H54 (cell line): Measurements from ENCODE around the gene NOTUM.

Experiments used
- DNase-seq: peaks from one replicate; pipeline ENCODE4 v3.0.0; 2011; ENCODE audit warnings: low spot score, mixed read lengths; ENCODE audit not compliant: insufficient read length
- FAIRE-seq: peaks from 3 replicates; lab custom pipeline; 2011; peaks lifted over from hg19 to GRCh38; lab: Jason Lieb, UNC
- POLR2A ChIP-seq: IDR thresholded peaks from 2 replicates; pipeline ENCODE4 v1.6.1; 2011; ENCODE audit warnings: low read depth, mild to moderate bottlenecking, low read length

The NOTUM gene

DNA sequence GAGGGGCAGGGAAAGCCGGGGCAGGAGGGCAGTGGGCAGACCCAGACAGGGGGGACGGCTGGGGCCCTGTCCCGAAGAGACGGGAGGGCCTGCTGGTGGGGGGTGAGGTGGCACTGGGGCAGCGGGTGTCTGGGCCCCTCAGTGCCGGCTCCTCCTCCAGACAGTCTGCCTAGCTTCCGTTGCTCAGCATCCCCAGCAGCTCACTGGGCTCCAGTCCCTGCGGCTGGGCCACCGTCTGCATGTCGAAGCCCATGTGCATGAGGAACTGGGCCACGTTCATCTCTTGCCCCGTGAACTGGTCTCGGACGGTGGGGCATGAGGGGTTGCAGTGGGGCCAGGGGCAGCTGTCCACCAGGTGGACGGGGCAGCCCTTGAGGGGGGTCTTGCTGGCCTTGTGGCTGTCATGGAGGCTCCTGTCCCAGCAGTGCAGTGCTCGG is 8.2 kb downstream of the NOTUM start:
- no peak for TF ChIP-seq POLR2A
- FAIRE-seq (no peak), DNase-seq (no peak)

DNA sequence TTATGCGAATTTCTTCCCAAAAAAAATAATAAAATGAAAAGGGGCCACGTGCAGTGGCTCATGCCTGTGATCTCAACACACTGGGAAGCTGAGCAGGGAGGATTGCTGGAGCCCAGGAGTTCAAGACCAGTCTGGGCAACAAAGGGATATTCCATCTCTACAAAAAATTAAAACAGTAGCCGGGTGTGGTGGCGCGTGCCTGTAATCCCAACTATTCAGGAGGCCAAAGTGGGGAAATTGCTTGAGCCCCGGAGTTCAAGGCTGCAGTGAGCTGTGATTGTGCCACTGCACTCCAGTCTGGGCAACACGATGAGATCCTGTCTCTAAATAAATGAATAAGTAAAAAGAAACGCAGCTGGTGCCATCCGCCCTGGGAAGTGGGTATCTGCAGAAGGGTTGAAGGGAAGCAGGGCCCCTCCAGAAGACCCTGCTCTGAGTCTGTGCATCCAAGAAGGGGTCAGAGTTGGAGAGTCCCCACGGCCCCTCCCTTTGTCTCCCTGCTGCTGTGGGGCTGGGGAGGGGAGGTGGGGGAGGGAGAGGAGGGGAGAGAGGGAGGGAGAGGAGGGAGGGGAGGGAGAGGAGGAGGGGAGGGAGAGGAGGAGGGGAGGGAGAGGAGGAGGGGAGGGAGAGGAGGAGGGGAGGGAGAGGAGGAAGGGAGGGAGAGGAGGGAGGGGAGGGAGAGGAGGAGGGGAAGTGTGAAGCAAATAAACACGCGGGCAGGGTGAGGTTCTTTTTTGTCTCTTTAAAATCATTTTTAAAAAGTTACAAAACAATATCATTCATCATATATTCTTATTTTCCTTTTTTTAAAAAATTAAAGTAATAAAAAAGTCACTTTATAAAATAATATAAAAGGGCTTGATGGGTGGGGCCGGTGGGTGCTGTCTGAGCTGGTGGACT is 9.0 kb downstream of the NOTUM start:
- no peak for DNase-seq
- FAIRE-seq, result no peak
- no peak for TF ChIP-seq POLR2A

DNA sequence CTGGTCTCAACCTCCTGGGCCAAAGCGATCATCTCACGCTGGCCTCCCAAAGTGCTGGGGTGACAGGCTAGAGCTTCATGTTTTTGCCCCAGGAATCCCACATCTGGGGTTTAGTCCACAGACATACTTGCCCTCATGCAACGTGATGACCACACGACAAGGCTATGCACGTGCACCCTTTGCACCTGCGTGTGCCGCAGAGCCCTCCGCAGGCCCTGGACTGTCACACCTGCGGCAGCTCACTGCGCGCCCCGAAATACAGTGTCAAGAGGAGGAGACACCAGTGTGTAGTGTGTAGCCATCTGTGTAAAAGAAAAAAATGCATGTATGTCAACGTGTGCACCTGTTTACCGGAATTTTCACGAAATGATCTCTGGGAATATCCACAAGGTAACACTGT is 10.5 kb downstream of the NOTUM start:
- DNase-seq, result no peak

DNA sequence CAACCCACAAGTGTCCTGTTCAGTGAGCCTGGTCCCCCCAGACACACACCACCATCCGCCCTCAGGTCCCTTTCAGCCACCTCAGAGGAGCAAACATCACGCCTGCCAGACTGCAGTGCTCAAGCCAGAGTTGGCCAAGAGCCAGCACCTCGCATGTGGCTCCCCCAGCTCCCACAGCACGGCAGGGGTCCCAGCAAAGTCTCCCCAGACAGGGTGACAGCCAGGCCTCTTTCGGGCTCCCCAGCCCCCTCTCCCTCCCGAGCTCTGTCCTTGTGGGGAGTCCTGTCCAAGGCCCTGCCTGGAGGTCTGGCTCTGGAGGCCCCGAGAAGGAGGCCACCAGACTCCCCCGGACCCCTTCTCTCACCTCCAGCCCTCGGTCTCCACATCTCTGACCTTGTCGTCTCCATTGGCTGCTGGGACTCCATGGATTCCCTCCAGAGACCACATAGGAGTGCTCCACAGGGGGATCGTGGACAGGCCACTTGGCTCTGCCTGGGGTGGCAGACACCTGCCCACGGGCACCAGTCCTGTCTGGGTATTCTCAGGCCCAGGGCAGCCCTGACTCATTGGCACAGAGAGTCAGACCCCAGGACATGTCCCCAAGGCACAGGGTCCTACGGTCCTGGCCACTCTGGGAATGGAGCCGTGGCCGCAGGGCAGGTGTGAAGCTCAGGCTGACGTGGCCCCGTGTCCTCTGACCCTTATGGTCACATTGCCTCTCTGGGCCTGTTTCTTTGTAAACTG is 12.2 kb downstream of the NOTUM start:
- no peak for DNase-seq
- no peak for TF ChIP-seq POLR2A
- FAIRE-seq, result no peak

More for the DNA sequence above, 10.5 kb downstream of the NOTUM start:
- no peak for FAIRE-seq
- TF ChIP-seq POLR2A, result no peak

DNA sequence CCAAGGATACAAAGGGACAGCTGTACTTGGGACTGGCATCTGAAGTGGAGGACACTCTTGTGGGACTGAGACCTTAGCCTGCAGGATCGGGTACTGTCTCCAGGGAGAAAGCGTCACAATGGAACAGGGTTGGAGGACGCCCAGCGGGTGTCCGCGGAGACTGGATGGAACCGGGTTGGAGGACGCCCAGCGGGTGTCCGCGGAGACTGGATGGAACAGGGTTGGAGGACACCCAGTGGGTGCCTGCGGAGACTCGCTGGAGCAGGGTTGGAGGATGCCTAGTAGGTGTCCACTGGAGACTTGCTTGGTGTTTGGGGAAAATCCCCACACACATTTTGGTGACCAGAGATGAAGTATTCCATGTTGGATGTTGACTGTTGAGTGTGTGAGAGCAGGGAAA is 13.8 kb downstream of the NOTUM start, which contains the start of gene MYADML2:
Gene MYADML2, minus strand, starts transcription at position 45 of the 400 bp plus-strand sequence. CDS start 5,492 bp downstream, outside the sequence.
- FAIRE-seq, result no peak
- no peak for TF ChIP-seq POLR2A
- DNase-seq, result no peak

DNA sequence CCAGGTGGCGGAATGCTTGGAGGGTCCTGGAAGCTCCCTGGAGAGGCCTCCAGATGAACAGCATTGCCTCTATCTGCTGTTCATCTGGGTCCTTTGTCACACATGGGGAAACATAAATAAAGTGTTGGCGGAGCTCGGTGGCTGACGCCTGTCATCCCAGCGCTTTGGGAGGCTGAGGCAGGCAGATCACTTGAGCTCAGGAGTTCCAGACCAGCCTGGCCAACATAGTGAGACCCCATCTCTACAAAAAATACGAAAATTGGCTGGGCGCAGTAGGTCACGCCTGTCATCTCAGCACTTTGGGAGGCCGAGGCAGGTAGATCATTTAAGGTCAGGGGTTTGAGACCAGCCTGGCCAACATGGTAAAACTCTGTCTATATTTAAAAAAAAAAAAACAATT is 16.1 kb downstream of the NOTUM start:
- FAIRE-seq (no peak), DNase-seq (no peak)
- TF ChIP-seq POLR2A, result no peak

DNA sequence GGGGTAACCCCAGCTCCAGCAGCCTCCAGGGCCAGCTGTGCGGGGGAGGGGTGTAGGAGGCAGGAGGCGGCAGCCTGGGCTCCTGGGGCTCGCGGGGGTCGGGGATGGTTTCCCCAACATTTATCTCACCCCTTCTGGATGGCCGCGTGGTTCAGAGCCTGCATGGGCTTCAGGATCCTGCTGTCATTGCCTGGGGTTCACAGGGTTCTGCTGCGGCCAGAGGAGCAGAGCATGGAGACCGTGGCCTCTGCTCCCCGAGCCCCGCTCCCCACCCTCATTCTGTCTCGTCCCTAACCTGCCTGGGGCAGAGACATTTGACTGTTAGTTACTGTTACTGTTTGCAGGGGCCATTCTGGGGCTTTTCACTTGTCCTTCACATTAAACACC is 18.8 kb downstream of the NOTUM start:
- FAIRE-seq (no peak), DNase-seq (no peak)
- no peak for TF ChIP-seq POLR2A

DNA sequence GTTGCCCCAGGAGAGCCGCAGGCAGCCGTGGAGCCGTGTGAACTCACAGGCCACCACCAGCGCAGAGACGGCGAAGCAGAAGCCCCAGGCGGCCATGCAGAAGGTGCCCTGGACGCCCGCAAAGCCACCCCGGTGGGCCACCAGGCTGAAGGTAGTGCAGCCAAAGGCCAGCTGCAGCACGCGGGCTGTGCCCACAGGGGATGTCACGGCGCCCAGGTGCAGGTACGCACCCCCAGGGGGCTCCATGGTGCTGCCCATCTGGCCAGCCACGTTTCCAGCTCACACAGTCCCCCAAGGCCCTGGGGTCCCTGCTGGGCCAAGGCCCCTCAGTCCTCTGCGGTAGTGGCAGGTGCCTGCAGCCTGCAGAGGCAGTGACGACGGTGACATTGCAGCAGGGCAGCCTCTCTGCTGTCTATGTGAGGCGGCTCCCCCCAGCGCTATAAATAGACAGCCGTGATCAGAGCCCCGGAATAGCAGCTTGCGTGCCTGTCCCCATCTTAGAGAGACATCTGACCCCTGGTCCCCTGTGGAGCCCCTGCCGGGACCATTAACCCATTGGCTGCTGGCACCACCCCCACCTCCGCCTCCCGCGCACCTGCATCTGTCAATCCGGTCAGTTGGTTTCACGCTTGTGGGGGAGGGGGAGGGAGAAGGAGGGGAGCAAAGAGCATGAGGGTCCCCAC is 19.4 kb downstream of the NOTUM start:
- FAIRE-seq (no peak), DNase-seq (no peak)
- no peak for TF ChIP-seq POLR2A

DNA sequence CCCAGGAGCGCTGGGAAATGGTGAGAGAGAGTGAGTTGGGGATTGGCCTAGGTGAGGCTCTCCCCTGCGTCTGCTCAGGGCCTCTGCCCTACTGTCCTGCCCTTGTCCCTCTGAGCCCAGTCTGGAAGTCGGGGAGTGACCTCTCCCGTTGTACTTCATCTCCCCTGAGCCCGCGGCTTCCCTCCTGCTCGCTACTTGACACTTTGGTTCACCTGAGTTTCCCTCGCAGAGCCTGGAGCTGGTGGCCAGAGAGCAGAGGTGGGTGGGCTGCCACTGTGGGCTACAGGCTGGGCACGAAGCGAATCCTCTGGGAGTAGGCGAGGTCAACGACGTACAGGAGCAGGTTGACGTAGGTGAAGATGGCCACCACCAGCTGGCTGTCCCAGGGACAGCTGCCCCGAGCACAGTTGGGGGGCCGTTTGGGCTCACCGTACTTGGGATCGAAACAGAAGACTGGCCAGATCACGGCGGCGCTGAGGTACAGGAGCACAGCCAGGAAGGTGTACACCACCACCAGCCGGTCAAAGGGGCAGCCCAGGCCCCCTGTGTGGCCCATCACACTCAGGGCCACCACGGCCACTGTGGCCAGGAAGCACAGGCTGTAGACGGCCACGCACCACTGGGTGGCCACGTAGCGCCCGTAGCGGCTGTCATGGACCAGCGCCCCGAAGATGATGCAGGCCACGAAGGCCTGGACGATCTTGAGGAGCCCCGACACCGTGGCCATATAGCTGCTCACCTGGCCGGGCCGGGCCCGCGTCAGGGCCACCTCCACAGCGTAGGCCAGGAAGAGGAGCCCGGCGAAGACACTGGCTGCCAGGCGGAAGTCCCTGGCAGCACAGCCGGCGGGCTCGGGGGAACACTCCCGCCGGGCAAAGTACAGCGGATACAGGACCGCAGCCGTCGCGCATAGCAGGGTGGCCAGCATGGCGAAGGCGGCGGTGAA is 20.2 kb downstream of the NOTUM start:
- no peak for TF ChIP-seq POLR2A
- DNase-seq, result no peak
- no peak for FAIRE-seq

DNA sequence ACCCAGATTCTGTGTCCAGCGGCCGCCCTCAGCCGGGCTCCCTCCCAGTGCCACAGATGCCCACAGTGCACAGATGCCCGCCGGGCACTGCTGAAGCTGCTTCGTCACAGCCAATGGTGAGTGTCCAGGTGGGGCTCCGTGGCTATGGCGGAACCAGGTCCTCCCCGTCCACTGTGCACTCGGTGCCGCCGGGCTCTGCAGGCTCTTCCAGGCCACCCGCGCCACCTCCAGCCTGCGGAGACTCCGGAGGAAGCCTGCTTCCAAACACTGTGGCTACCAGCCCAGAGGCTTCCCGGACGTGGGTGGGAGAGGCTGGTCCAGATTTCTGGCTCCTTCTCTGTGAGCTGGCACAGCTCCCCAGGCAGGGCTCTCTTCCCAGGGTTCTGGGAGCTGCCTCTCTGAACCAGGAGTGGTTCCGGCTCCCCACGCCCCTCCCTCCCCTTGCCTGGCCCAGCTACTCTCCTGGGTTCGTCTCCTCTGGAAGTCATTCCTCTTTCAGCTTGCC is 21.1 kb downstream of the NOTUM start:
- DNase-seq (no peak), FAIRE-seq (no peak)
- TF ChIP-seq POLR2A, result no peak

DNA sequence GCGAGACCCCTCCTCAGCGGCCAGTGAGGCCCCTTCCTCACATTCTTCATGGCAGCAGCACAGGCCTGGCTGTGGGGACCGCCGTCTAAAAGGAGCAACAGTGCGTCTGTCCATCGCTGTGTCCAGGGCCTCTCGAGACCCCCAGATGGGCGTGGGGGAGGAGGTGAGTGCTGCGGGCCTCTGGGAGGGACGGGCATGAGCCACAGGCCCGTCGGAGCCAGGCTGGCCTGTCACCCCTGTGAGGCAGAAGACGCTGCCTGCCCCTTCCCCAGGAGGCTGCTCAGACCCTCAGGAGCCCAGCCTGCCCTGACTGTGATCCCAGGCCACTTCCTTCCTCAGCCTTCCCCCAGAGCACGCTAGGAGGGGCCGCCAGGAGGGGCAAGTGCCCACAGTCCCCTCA is 21.8 kb downstream of the NOTUM start:
- FAIRE-seq (no peak), DNase-seq (no peak)
- TF ChIP-seq POLR2A, result no peak

DNA sequence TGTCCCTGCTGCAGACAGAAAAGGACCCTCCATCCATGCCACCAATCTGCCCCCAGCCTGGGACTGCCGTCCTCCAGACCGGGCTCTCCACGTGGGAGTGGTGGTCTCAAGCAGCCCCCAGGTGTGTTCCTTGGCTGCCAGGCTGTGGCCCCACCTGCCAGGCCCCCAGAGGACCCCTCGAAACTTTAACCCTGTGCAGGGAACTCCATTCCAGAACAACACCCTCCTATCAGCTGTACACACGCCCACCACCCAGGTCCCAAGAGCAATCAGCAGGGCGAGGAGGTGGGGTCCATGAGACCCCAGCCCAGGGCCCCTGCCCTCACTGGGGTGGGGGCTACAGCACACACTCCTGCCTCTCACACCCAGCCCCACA is 25.3 kb downstream of the NOTUM start:
- FAIRE-seq, result no peak
- no peak for DNase-seq
- TF ChIP-seq POLR2A, result no peak
